ENCODE data around the gene ITGA3.

- TF ChIP-seq CTCF (IDR thresholded peaks at IDR 0.05) (no peak), POLR2A (IDR thresholded peaks at IDR 0.05) (no peak)
These were observed 40.8 kb upstream of the ITGA3 start for GRCh38 chr17:50015146-50015545.

All from testis (tissue), 2 donors.